HG03565 (cell line): ENCODE measurements around the gene REM2.
A peak's percentile ranks its signal among the peaks of the same experiment; 100 is the strongest.

Experiments used
- ATAC-seq: cut with Tn5 transposase; IDR thresholded peaks from one replicate; pipeline ENCODE4 v1.9.1; 2021; ENCODE audit warnings: mild to moderate bottlenecking, moderate library complexity; ENCODE audit not compliant: unreplicated experiment

The REM2 gene

GRCh38 chr14:22926316-22926715, 43.3 kb downstream of the REM2 start:
- no peak for ATAC-seq

- ATAC-seq: no peak
Measured at GRCh38 chr14:22928237-22929103, 45.4 kb downstream of the REM2 start.

- ATAC-seq: peak; percentile 83
Measured at GRCh38 chr14:22929104-22929960, 46.3 kb downstream of the REM2 start, which contains the start of gene PRMT5. Gene PRMT5 (minus strand): TSS chr14:22929376. CDS start chr14:22929361, 15 bp downstream.

- ATAC-seq: no peak
Measured at GRCh38 chr14:22929961-22930364, 46.9 kb downstream of the REM2 start.

- ATAC-seq: no peak
Measured at GRCh38 chr14:22932146-22932545, 49.1 kb downstream of the REM2 start.

GRCh38 chr14:22935156-22935555, 52.1 kb downstream of the REM2 start:
- no peak for ATAC-seq
